Mammary epithelial cell (primary cell): ENCODE data around the gene HSPA1B.
"Not testable (repeated sequence)": the region's sequence is repeated elsewhere in the genome, so short reads cannot be mapped to it uniquely, and the experiment has no call there.

Experiments used
- EZH2 ChIP-seq: IDR thresholded peaks from 2 replicates; pipeline ENCODE4 v1.6.1; 2012; ENCODE audit warnings: low read length, inconsistent platforms, borderline replicate concordance
- TF ChIP-seq, protein P1 (sequence below), 2 donors: IDR thresholded peaks in 1 of 2; conservative IDR thresholded peaks in 1 of 2; 2 replicates each; pipeline ENCODE4 v1.5.1; 2011 to 2012; ENCODE audit warnings: inconsistent platforms in 2 of 2, low read length in 2 of 2, mild to moderate bottlenecking in 2 of 2, control low read depth in 1 of 2, low read depth in 1 of 2; ENCODE audit not compliant: insufficient read depth in 1 of 2; ENCODE audit errors: extremely low read depth in 1 of 2

GRCh38 chr6:31864123-31864562, 36.6 kb downstream of the HSPA1B start:
- TF ChIP-seq, protein P1, sequence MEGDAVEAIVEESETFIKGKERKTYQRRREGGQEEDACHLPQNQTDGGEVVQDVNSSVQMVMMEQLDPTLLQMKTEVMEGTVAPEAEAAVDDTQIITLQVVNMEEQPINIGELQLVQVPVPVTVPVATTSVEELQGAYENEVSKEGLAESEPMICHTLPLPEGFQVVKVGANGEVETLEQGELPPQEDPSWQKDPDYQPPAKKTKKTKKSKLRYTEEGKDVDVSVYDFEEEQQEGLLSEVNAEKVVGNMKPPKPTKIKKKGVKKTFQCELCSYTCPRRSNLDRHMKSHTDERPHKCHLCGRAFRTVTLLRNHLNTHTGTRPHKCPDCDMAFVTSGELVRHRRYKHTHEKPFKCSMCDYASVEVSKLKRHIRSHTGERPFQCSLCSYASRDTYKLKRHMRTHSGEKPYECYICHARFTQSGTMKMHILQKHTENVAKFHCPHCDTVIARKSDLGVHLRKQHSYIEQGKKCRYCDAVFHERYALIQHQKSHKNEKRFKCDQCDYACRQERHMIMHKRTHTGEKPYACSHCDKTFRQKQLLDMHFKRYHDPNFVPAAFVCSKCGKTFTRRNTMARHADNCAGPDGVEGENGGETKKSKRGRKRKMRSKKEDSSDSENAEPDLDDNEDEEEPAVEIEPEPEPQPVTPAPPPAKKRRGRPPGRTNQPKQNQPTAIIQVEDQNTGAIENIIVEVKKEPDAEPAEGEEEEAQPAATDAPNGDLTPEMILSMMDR (conservative IDR thresholded peaks at IDR 0.05 in 1 of 2, IDR thresholded peaks at IDR 0.05 in 1 of 2; ENCODE audit: extremely low read depth in 1 of 2, insufficient read depth in 1 of 2, low read depth in 1 of 2, low read length in 2 of 2) = not testable (repeated sequence)
- TF ChIP-seq EZH2 = not testable (repeated sequence)
